GM19351 (cell line): Measurements from ENCODE around the gene MSRB1.

Experiments used
- ATAC-seq: cut with Tn5 transposase; IDR thresholded peaks from one replicate; pipeline ENCODE4 v1.9.1; 2021; ENCODE audit warnings: mild to moderate bottlenecking, moderate library complexity; ENCODE audit not compliant: unreplicated experiment

The MSRB1 gene

GRCh38 chr16:1979271-1980029, 36.5 kb upstream of the MSRB1 start:
- ATAC-seq, result no peak

GRCh38 chr16:1978476-1979120, 35.6 kb upstream of the MSRB1 start:
- ATAC-seq, result no peak

GRCh38 chr16:1977875-1978268, 34.9 kb upstream of the MSRB1 start:
- ATAC-seq, result no peak

GRCh38 chr16:1976951-1977874, 34.2 kb upstream of the MSRB1 start:
- ATAC-seq, result no peak

GRCh38 chr16:1976216-1976520, 33.2 kb upstream of the MSRB1 start:
- ATAC-seq, result no peak

GRCh38 chr16:1975432-1976215, 32.6 kb upstream of the MSRB1 start:
- no peak for ATAC-seq

GRCh38 chr16:1974157-1975070, 31.4 kb upstream of the MSRB1 start:
- ATAC-seq, result no peak

- no peak for ATAC-seq
Observed at GRCh38 chr16:1973461-1974156, 30.6 kb upstream of the MSRB1 start.

GRCh38 chr16:1972490-1972877, 29.5 kb upstream of the MSRB1 start:
- no peak for ATAC-seq

GRCh38 chr16:1971796-1972489, 28.9 kb upstream of the MSRB1 start, which contains the start of gene TBL3:
TSS of gene TBL3 (plus strand) at chr16:1972053. CDS start at chr16:1972165, 112 bp downstream.
- peak; percentile 90 for ATAC-seq

GRCh38 chr16:1968146-1968953, 25.4 kb upstream of the MSRB1 start:
- no peak for ATAC-seq

GRCh38 chr16:1966460-1966859, 23.5 kb upstream of the MSRB1 start, which contains the start of gene RNF151:
TSS of gene RNF151 (plus strand) at chr16:1966856. CDS start at chr16:1966882, 26 bp downstream.
- ATAC-seq, result no peak

- no peak for ATAC-seq
Observed at GRCh38 chr16:1965396-1966001, 22.5 kb upstream of the MSRB1 start.

- ATAC-seq, result peak; percentile 81
Observed at GRCh38 chr16:1964506-1965395, 21.8 kb upstream of the MSRB1 start, which contains the start of gene RPS2. TSS of gene RPS2 (minus strand) at chr16:1964826. CDS start at chr16:1964625, 201 bp downstream.

GRCh38 chr16:1963806-1964505, 21.0 kb upstream of the MSRB1 start:
- ATAC-seq, result no peak
